Activated CD4-positive, alpha-beta T cell treated with anti-CD3 and anti-CD28 coated beads, Interleukin-2, amount 10 ng/mL, durations not matched to agents 24 days and 14 days (primary cell): Measurements from ENCODE around the gene CYTH4. TPM values are rescaled to one million over a fixed set of nuclear protein-coding genes. Genes with fewer than 3 reads are reported as not detected.

Experiments used
- DNase-seq: peaks from one replicate; pipeline ENCODE4 v3.0.0; 2022
- H3K27ac Mint-ChIP-seq: one replicate; pipeline ENCODE4 v1.8.0; 2022; ENCODE audit warnings: mild to moderate bottlenecking, mixed read lengths
- H3K27me3 Mint-ChIP-seq: one replicate; pipeline ENCODE4 v1.8.0; 2022; ENCODE audit warnings: mixed read lengths
- H3K36me3 Mint-ChIP-seq: one replicate; pipeline ENCODE4 v1.8.0; 2022; ENCODE audit warnings: low read depth, mild to moderate bottlenecking, mixed read lengths
- H3K4me1 Mint-ChIP-seq: one replicate; pipeline ENCODE4 v1.8.0; 2021; ENCODE audit warnings: mixed read lengths
- H3K4me3 Mint-ChIP-seq: one replicate; pipeline ENCODE4 v1.8.0; 2022; ENCODE audit warnings: mild to moderate bottlenecking, moderate library complexity, mixed read lengths
- H3K9me3 Mint-ChIP-seq: one replicate; pipeline ENCODE4 v1.8.0; 2021; ENCODE audit warnings: mixed read lengths
- intact Hi-C: fragments of 100-400 bp; cut with micrococcal nuclease; formaldehyde crosslinking; loops from one replicate; pipeline ENCODE4 v1.15.1; 2023
- total RNA-seq: library from RNA; stranded (reverse); gene quantifications from 2 replicates; pipeline ENCODE4 v1.2.3, GENCODE V29; 2022

The CYTH4 gene
- total RNA-seq, 1 donor from 2014 or later, result 44.9 TPM

GRCh38 chr22:37334461-37334858, 52.2 kb downstream of the CYTH4 start:
- H3K4me1 Mint-ChIP-seq, result peaks cover 5% of the 10 kb centered on the region
- no peak overlapping the region for H3K4me3 Mint-ChIP-seq
- peaks cover 53% of the 10 kb centered on the region for H3K27me3 Mint-ChIP-seq
- H3K9me3 Mint-ChIP-seq, result no peaks in the 10 kb centered on the region
- intact Hi-C loops, result no loop called here
- H3K36me3 Mint-ChIP-seq, result no peaks in the 10 kb centered on the region
- no peak for DNase-seq
- H3K27ac Mint-ChIP-seq, result no peak overlapping the region

- Mint-ChIP-seq H3K4me1 (peaks cover 5% of the 10 kb centered on the region), H3K36me3 (no peaks in the 10 kb centered on the region), H3K9me3 (no peaks in the 10 kb centered on the region), H3K27me3 (peaks cover 48% of the 10 kb centered on the region), H3K4me3 (peak overlapping the region; percentile 7), H3K27ac (peak overlapping the region; percentile 26)
- DNase-seq, result no peak
- intact Hi-C loops, result loop anchor here (5.0 kb wide), 1 partner anchor 92 kb away; the partner anchor contains the start of gene ELFN2
Measured at GRCh38 chr22:37334859-37335805, 52.8 kb downstream of the CYTH4 start.

GRCh38 chr22:37335806-37336199, 53.5 kb downstream of the CYTH4 start:
- intact Hi-C loops, result loop anchor here (5.0 kb wide), 1 partner anchor 91 kb away; the partner anchor contains the start of gene ELFN2
- Mint-ChIP-seq H3K9me3 (no peaks in the 10 kb centered on the region), H3K27ac (no peak overlapping the region), H3K4me3 (no peak overlapping the region), H3K36me3 (no peaks in the 10 kb centered on the region), H3K27me3 (peaks cover 47% of the 10 kb centered on the region), H3K4me1 (peaks cover 4% of the 10 kb centered on the region)
- no peak for DNase-seq

GRCh38 chr22:37336579-37336978, 54.3 kb downstream of the CYTH4 start:
- DNase-seq, result no peak
- peaks cover 4% of the 10 kb centered on the region for H3K4me1 Mint-ChIP-seq
- H3K36me3 Mint-ChIP-seq, result no peaks in the 10 kb centered on the region
- H3K27me3 Mint-ChIP-seq, result peaks cover 43% of the 10 kb centered on the region
- H3K27ac Mint-ChIP-seq, result no peak overlapping the region
- intact Hi-C loops, result loop anchor here (5.0 kb wide), 1 partner anchor 91 kb away; the partner anchor contains the start of gene ELFN2
- no peak overlapping the region for H3K4me3 Mint-ChIP-seq
- no peaks in the 10 kb centered on the region for H3K9me3 Mint-ChIP-seq

GRCh38 chr22:37337204-37337943, 55.1 kb downstream of the CYTH4 start:
- no peaks in the 10 kb centered on the region for H3K36me3 Mint-ChIP-seq
- no peak overlapping the region for H3K27ac Mint-ChIP-seq
- peaks cover 37% of the 10 kb centered on the region for H3K27me3 Mint-ChIP-seq

GRCh38 chr22:37338539-37339246, 56.4 kb downstream of the CYTH4 start:
- Mint-ChIP-seq H3K9me3 (no peaks in the 10 kb centered on the region), H3K4me3 (no peak overlapping the region), H3K27me3 (peaks cover 29% of the 10 kb centered on the region), H3K27ac (no peak overlapping the region), H3K4me1 (peaks cover 4% of the 10 kb centered on the region), H3K36me3 (no peaks in the 10 kb centered on the region)
- intact Hi-C loops, result loop anchor here (5.0 kb wide), 1 partner anchor 89 kb away; the partner anchor contains the start of gene ELFN2
- no peak for DNase-seq

More at GRCh38 chr22:37337204-37337943, 55.1 kb downstream of the CYTH4 start:
- intact Hi-C loops, result loop anchor here (5.0 kb wide), 1 partner anchor 90 kb away; the partner anchor contains the start of gene ELFN2
- Mint-ChIP-seq H3K4me1 (peaks cover 4% of the 10 kb centered on the region), H3K9me3 (no peaks in the 10 kb centered on the region), H3K4me3 (no peak overlapping the region)
- no peak for DNase-seq

- Mint-ChIP-seq H3K9me3 (no peaks in the 10 kb centered on the region), H3K36me3 (no peaks in the 10 kb centered on the region), H3K4me1 (no peaks in the 10 kb centered on the region), H3K27ac (no peak overlapping the region), H3K4me3 (no peak overlapping the region), H3K27me3 (peaks cover 17% of the 10 kb centered on the region)
- no peak for DNase-seq
- intact Hi-C loops, result no loop called here
Measured at GRCh38 chr22:37340331-37341262, 58.3 kb downstream of the CYTH4 start.

- no peaks in the 10 kb centered on the region for H3K36me3 Mint-ChIP-seq
- no peaks in the 10 kb centered on the region for H3K4me1 Mint-ChIP-seq
- no peak overlapping the region for H3K27ac Mint-ChIP-seq
- H3K4me3 Mint-ChIP-seq, result no peak overlapping the region
- intact Hi-C loops, result no loop called here
- H3K27me3 Mint-ChIP-seq, result peaks cover 10% of the 10 kb centered on the region
- H3K9me3 Mint-ChIP-seq, result no peaks in the 10 kb centered on the region
- no peak for DNase-seq
Measured at GRCh38 chr22:37342065-37342464, 59.8 kb downstream of the CYTH4 start.

- no peak overlapping the region for H3K27ac Mint-ChIP-seq
- peaks cover 4% of the 10 kb centered on the region for H3K27me3 Mint-ChIP-seq
- no peaks in the 10 kb centered on the region for H3K36me3 Mint-ChIP-seq
- no peaks in the 10 kb centered on the region for H3K9me3 Mint-ChIP-seq
- H3K4me1 Mint-ChIP-seq, result no peaks in the 10 kb centered on the region
- intact Hi-C loops, result no loop called here
- no peak overlapping the region for H3K4me3 Mint-ChIP-seq
- no peak for DNase-seq
Measured at GRCh38 chr22:37343348-37343747, 61.0 kb downstream of the CYTH4 start.

GRCh38 chr22:37343863-37344734, 61.8 kb downstream of the CYTH4 start:
- Mint-ChIP-seq H3K9me3 (no peaks in the 10 kb centered on the region), H3K4me3 (no peak overlapping the region), H3K4me1 (no peaks in the 10 kb centered on the region), H3K27ac (no peak overlapping the region), H3K36me3 (no peaks in the 10 kb centered on the region), H3K27me3 (peaks cover 4% of the 10 kb centered on the region)
- no peak for DNase-seq
- intact Hi-C loops, result no loop called here

- peak overlapping the region; percentile 20 for H3K27ac Mint-ChIP-seq
- H3K4me3 Mint-ChIP-seq, result no peak overlapping the region
- H3K9me3 Mint-ChIP-seq, result no peaks in the 10 kb centered on the region
- intact Hi-C loops, result no loop called here
- H3K4me1 Mint-ChIP-seq, result no peaks in the 10 kb centered on the region
- DNase-seq, result no peak
- H3K27me3 Mint-ChIP-seq, result peaks cover 4% of the 10 kb centered on the region
- no peaks in the 10 kb centered on the region for H3K36me3 Mint-ChIP-seq
Measured at GRCh38 chr22:37344735-37345449, 62.6 kb downstream of the CYTH4 start.
